ENCODE measurements around the gene RAB1B.

DNA sequence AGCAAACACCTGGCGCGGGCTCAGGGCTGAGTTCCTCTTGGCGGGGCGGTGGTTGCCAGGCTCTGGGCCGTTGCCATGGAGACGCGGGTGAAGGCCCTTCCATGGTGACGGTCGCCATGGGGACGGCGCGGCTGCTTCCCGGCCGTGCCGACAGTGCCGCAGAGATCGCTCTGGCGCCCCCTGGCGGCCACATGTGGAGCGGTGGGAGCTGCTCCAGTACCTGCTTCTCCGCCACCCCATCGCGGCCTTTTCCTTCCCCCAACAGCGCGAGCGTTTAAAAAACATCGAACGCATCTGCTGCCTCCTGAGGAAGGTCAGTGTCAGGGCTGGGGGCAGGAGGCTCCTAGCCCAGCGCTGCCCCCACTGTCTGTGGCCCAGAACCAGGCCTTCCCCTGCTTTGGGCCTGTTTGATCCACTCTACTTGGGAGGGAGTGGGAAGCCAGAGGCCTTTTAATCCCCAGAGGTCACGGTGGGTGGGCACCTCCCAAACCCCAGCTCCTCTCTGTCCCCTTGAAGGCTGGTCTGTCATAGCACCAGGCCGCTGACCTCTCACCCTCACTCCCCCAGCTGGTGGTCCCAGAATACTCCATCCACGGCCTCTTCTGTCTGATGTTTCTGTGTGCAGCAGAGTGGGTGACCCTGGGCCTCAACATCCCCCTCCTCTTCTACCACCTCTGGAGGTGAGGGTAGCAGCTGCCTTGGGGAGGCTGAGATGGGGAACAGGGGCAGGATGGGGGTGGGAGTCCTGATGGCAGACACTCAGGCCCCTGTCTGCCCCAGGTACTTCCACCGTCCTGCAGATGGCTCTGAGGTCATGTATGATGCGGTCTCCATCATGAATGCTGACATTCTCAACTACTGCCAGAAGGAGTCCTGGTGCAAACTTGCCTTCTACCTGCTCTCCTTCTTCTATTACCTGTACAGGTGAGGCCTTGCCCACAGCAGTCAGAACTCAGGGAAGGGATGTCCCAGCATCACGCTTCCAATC, 14.3 kb downstream of the RAB1B start:
- TF ChIP-seq EZH2phosphoT487 (IDR thresholded peaks at IDR 0.05; ENCODE audit: borderline replicate concordance, low read length) (no peak), CTCF (conservative IDR thresholded peaks at IDR 0.05; ENCODE audit: low read depth, low read length) (peak; percentile 96)

Measured in PC-3 (cell line).